ENCODE data around the gene CITED2. TPM values are rescaled to one million over a fixed set of nuclear protein-coding genes. Genes with fewer than 3 reads are reported as not detected.

Gene CITED2
- total and polyA plus RNA-seq, 2 of the 8 experiments (the other 6 are each of a cell fraction or from before 2014, with no cell fraction given), result 89.1 to 115 TPM

- TF ChIP-seq NRF1 (IDR thresholded peaks at IDR 0.05; ENCODE audit: low read depth, low read length) (no peak), RNF2 (IDR thresholded peaks at IDR 0.05; ENCODE audit: borderline replicate concordance, low read depth, low read length, missing control alignments, poor library complexity, severe bottlenecking) (no peak), SUZ12 (IDR thresholded peaks at IDR 0.05; ENCODE audit: low read length) (no peak), CBX8 (IDR thresholded peaks at IDR 0.05; ENCODE audit: borderline replicate concordance, low read depth, low read length) (no peak)
Measured at GRCh38 chr6:139335447-139336210, 38.8 kb downstream of the CITED2 start (continued).
